Spleen (tissue), 11 donors: ENCODE data around the gene SYF2. TPM values are rescaled to one million over a fixed set of nuclear protein-coding genes. Genes with fewer than 3 reads are reported as not detected.

Source experiments
- DNase-seq: peaks from one replicate; pipeline ENCODE4 v3.0.0-alpha.2; 2020
- H3K27ac ChIP-seq, 8 donors: fragments of 200-600 bp; sonication (generic) in 7 of 8; 1 replicate in 4 of 8; 2 replicates in 4 of 8; pipeline versions ENCODE4 v1.5.0 to v1.8.0; 2016 to 2021; ENCODE audit warnings: inconsistent platforms in 4 of 8, mild to moderate bottlenecking in 4 of 8, moderate library complexity in 1 of 8
- H3K27me3 ChIP-seq, 7 donors: fragments of 200-600 bp; sonication (generic) in 6 of 7; replicated peaks in 1 of 7; 1 replicate in 4 of 7; 2 replicates in 3 of 7; pipeline versions ENCODE4 v1.5.0 to v1.8.0; 2016 to 2021; ENCODE audit warnings: inconsistent platforms in 3 of 7, mild to moderate bottlenecking in 1 of 7
- H3K36me3 ChIP-seq, 6 donors: fragments of 200-600 bp; sonication (generic) in 5 of 6; 1 replicate in 4 of 6; 2 replicates in 2 of 6; pipeline versions ENCODE4 v1.5.0 to v1.8.0; 2016 to 2021; ENCODE audit warnings: inconsistent platforms in 2 of 6
- H3K4me1 ChIP-seq, 6 donors: fragments of 200-600 bp; sonication (generic) in 5 of 6; 1 replicate in 3 of 6; 2 replicates in 3 of 6; pipeline versions ENCODE4 v1.5.0 to v1.8.0; 2016 to 2021; ENCODE audit warnings: inconsistent platforms in 3 of 6
- H3K4me3 ChIP-seq, 8 donors: fragments of 200-600 bp; sonication (generic) in 7 of 8; 1 replicate in 4 of 8; 2 replicates in 4 of 8; pipeline versions ENCODE4 v1.5.0 to v1.8.0; 2016 to 2021; ENCODE audit warnings: inconsistent platforms in 4 of 8, mild to moderate bottlenecking in 4 of 8, moderate library complexity in 2 of 8
- H3K9me3 ChIP-seq, 8 donors: fragments of 200-600 bp; sonication (generic) in 7 of 8; 1 replicate in 4 of 8; 2 replicates in 4 of 8; pipeline versions ENCODE4 v1.5.0 to v1.8.0; 2016 to 2021; ENCODE audit warnings: inconsistent platforms in 4 of 8
- POLR2A ChIP-seq, 3 donors: fragments of 450-650 bp; IDR thresholded peaks; one replicate each; pipeline ENCODE4 v1.5.1; 2017; ENCODE audit warnings: antibody characterized with exemption in 3 of 3, mild to moderate bottlenecking in 1 of 3
- POLR2AphosphoS5 ChIP-seq, 3 donors: sonication (generic); formaldehyde crosslinking; IDR thresholded peaks; one replicate each; pipeline ENCODE4 v1.5.1; 2017; ENCODE audit warnings: antibody characterized with exemption in 3 of 3
- WGBS, 5 donors: extraction: QIAGEN DNeasy Blood & Tissue Kit in 3 of 5; methylation state at CpG; one replicate each; pipeline versions ENCODE4 v1.1.5 to v1.1.7; 2013 to 2018; 5-methylcytosine and 5-hydroxymethylcytosine counted together
- intact Hi-C: fragments of 100-400 bp; cut with DNase I; formaldehyde crosslinking; loops from one replicate; pipeline ENCODE4 v1.15.0; 2023; ENCODE audit warnings: low total_unique reads
- polyA plus RNA-seq, 3 donors: library from polyadenylated mRNA; stranded (reverse); fragments of 200-250 nt; gene quantifications; one replicate each; pipeline ENCODE4 v1.2.1, GENCODE V29; 2013
- total RNA-seq, 7 donors: library from RNA; depleted of rRNA in 3 of 7; stranded (reverse); fragments of >200 nt in 3 of 7; fragmentation: NEBNext Ultra II Directional in 4 of 7; extraction: Animal tissue kit (Norgen Biotek cat#: 25700) in 4 of 7; gene quantifications; one replicate each; pipeline versions ENCODE4 v1.1.0 to v1.2.1, GENCODE V29; 2016 to 2021
- TF ChIP-seq, protein P1 (sequence below), 11 experiments: fragments of 200-600 bp in 7 of 11; fragments of 450-650 bp in 4 of 11; sonication (generic) in 4 of 11; IDR thresholded peaks in 8 of 11; conservative IDR thresholded peaks in 3 of 11; 1 replicate in 7 of 11; 2 replicates in 4 of 11; pipeline versions ENCODE4 v1.4.0 to v1.8.0; 2016 to 2021; ENCODE audit warnings: antibody characterized with exemption in 11 of 11, inconsistent platforms in 4 of 11, mild to moderate bottlenecking in 1 of 11
- donor health status: healthy with polysubstance abuse.
- donor health status: DM: no; HTN: no; CAD: no; lungs with moderate emphysema.
- donor health status: DM: no; HTN: no; CAD: no.
- donor health status: Bipolar disorder and iron deficiency.
- donor health status: healthy.
- donor health status: DM: no; HTN: no; CAD: no.
- donor health status: DM: yes; HTN: yes; CAD: no.

The SYF2 gene
- total and polyA plus RNA-seq, 10 donors = 38.1 to 98.3 (median 50.7) TPM

DNA sequence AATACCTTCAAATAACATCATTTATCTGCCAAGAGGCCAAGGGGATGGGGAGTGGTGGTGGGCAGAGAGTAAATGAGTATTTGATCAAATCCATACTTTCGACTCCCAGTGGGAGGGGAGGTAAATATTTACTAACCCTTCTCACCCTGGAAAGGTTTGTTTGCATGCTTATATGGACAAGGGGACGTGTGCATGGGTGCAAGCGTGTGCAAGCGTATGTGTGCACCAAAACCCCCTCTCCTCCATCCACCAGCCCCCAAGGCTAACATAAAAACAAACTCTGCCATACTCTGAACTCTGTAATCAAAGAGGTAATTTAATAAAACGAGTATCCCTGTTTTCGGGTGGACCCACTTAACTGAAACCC is 58.0 kb downstream of the SYF2 start:
- WGBS, 5 donors = 87 to 93% (median 90%) methylated on average over 6 of the region's 6 CpGs
- Histone ChIP-seq H3K36me3 (no peaks in the 10 kb centered on the region), H3K4me3 (no peak overlapping the region), H3K9me3 (peaks cover 0 to 23% (median 15%) of the 10 kb centered on the region in 8 donors), H3K4me1 (no peaks in the 10 kb centered on the region), H3K27ac (no peak overlapping the region), H3K27me3 (no peaks in the 10 kb centered on the region)
- TF ChIP-seq, protein P1, sequence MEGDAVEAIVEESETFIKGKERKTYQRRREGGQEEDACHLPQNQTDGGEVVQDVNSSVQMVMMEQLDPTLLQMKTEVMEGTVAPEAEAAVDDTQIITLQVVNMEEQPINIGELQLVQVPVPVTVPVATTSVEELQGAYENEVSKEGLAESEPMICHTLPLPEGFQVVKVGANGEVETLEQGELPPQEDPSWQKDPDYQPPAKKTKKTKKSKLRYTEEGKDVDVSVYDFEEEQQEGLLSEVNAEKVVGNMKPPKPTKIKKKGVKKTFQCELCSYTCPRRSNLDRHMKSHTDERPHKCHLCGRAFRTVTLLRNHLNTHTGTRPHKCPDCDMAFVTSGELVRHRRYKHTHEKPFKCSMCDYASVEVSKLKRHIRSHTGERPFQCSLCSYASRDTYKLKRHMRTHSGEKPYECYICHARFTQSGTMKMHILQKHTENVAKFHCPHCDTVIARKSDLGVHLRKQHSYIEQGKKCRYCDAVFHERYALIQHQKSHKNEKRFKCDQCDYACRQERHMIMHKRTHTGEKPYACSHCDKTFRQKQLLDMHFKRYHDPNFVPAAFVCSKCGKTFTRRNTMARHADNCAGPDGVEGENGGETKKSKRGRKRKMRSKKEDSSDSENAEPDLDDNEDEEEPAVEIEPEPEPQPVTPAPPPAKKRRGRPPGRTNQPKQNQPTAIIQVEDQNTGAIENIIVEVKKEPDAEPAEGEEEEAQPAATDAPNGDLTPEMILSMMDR (IDR thresholded peaks at IDR 0.05 in 8 of 11, conservative IDR thresholded peaks at IDR 0.05 in 3 of 11) = no peak
- TF ChIP-seq POLR2AphosphoS5 (IDR thresholded peaks at IDR 0.05) = no peak
- no peak for DNase-seq
- intact Hi-C loops = no loop called here

DNA sequence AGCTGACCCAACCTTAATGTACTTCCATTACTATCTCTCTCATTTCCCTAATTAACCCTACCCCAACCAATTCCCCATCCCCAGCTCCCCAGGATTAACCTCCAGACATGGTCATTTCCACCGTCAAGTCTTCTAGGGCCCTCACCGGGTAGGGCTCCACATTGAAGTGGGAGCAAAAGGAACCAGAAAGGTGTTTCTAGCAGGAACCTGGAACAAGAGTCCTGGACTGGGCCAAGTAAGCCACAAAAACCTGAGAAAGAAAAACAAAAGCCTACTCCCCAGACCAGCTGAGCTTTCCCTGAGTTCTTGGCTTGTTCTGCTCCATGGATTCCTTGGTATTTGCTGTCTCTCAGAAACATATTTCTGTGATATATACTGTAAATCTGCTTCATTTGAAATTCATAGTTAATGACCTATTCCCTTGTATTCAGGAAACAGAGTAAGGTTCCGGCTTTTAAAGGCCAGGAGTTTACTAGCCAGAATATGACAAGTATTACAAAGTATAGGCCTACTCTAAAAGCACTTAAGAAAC is 58.4 kb downstream of the SYF2 start:
- no peaks in the 10 kb centered on the region for H3K27me3 ChIP-seq
- no peak for DNase-seq
- peaks cover 0 to 23% (median 15%) of the 10 kb centered on the region in 8 donors for H3K9me3 ChIP-seq
- no peak overlapping the region for H3K4me3 ChIP-seq
- TF ChIP-seq, protein P1 (IDR thresholded peaks at IDR 0.05 in 8 of 11, conservative IDR thresholded peaks at IDR 0.05 in 3 of 11) = no peak
- no peak for TF ChIP-seq POLR2A (IDR thresholded peaks at IDR 0.05)
- no peak for TF ChIP-seq POLR2AphosphoS5 (IDR thresholded peaks at IDR 0.05)
- H3K36me3 ChIP-seq = no peaks in the 10 kb centered on the region
- H3K4me1 ChIP-seq = no peaks in the 10 kb centered on the region
- intact Hi-C loops = no loop called here
- WGBS, 5 donors = 91 to 96% (median 94%) methylated on average over 3 of the region's 3 CpGs
- no peak overlapping the region for H3K27ac ChIP-seq

Other genes starting within 250 kb of the SYF2 start
- 100 to 1,000 TPM; 159 to 394 (median 208) TPM for gene RSRP1, start 15.0 kb upstream of the SYF2 start, total RNA-seq
- gene RSRP1, start 15.0 kb upstream of the SYF2 start, polyA plus RNA-seq = 100 to 1,000 TPM; 180 to 249 (median 247) TPM
- 1 to 10 TPM in 4 of 7 donors, under 1 TPM in 1, not detected in 2; 0.34 to 3.9 (median 1.8) TPM for gene RHD, start 40.0 kb upstream of the SYF2 start, total RNA-seq
- under 1 TPM in 2 of 3 donors, not detected in 1; 0.03 to 0.10 TPM for gene RHD, start 40.0 kb upstream of the SYF2 start, polyA plus RNA-seq
- 100 to 1,000 TPM in 1 of 7 donors, 10 to 100 TPM in 6; 74.2 to 108 (median 85.1) TPM for gene TMEM50A, start 105.8 kb upstream of the SYF2 start, total RNA-seq
- 10 to 100 TPM; 44.1 to 75.8 (median 47.1) TPM for gene TMEM50A, start 105.8 kb upstream of the SYF2 start, polyA plus RNA-seq
- gene RHCE, start 188.3 kb upstream of the SYF2 start, total RNA-seq = 1 to 10 TPM in 1 of 7 donors, under 1 TPM in 5, not detected in 1; 0.41 to 7.1 (median 0.60) TPM
- gene RHCE, start 188.3 kb upstream of the SYF2 start, polyA plus RNA-seq = under 1 TPM in 2 of 3 donors, not detected in 1; 0.13 to 0.21 TPM
- 10 to 100 TPM; 14.3 to 21.0 (median 19.2) TPM for gene MACO1, start 198.4 kb upstream of the SYF2 start, total RNA-seq
- gene MACO1, start 198.4 kb upstream of the SYF2 start, polyA plus RNA-seq = 1 to 10 TPM; 6.9 to 9.7 (median 7.4) TPM